Skeletal muscle cell (primary cell): ENCODE data around the gene POU3F2.
A peak's percentile ranks its signal among the peaks of the same experiment; 100 is the strongest.

Source experiments
- DNase-seq: peaks from one replicate; pipeline ENCODE4 v3.0.0-alpha.2; 2010; ENCODE audit warnings: low read depth
- H3K4me3 ChIP-seq: 2 replicates; pipeline ENCODE4 v1.5.1; 2011; ENCODE audit warnings: low read depth, mild to moderate bottlenecking, control low read depth, low read length, moderate library complexity

POU3F2 gene

DNA sequence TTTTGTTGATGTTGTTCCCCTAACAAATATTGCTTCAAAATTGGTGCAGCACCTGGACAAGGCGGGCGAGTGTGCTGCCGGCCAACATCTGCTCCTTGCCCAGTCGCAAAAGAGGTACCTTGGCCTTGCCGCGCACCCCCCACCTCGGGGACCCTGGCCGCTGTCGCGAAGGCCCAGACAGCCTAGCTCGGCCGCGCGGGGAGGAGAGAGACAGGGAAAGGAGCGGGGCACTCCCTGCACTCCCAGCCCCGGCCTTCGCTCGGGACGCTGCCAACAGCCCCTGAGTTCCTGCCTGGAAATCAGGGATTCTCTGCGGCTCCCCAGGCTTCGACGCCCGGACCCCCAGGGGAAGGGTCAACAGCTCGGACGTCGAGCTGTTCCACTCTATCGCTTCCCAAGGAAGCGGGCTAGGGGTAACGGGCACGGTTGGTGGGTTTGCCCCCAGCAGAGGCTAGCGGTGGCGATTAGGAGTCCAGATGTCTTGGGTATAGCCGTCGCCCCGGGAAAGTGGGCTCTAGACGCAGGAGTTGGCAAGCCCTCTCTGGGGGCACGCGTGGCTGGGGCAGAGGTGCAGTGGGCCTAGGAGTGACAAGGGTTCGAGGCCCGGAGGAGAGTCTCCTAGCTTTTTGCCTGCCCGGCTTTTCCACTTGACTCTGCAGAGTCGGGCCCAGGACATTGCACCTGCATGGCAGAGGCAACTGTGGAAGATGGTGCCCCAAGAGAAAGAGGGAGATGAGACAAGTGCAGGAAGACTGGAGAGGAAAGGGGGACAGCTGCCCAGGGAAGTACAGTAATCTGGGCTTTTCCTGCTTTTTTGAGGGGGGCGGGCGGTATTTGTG lies 8.2 kb downstream of the POU3F2 start:
- DNase-seq = no peak
- H3K4me3 ChIP-seq = no peak overlapping the region

DNA sequence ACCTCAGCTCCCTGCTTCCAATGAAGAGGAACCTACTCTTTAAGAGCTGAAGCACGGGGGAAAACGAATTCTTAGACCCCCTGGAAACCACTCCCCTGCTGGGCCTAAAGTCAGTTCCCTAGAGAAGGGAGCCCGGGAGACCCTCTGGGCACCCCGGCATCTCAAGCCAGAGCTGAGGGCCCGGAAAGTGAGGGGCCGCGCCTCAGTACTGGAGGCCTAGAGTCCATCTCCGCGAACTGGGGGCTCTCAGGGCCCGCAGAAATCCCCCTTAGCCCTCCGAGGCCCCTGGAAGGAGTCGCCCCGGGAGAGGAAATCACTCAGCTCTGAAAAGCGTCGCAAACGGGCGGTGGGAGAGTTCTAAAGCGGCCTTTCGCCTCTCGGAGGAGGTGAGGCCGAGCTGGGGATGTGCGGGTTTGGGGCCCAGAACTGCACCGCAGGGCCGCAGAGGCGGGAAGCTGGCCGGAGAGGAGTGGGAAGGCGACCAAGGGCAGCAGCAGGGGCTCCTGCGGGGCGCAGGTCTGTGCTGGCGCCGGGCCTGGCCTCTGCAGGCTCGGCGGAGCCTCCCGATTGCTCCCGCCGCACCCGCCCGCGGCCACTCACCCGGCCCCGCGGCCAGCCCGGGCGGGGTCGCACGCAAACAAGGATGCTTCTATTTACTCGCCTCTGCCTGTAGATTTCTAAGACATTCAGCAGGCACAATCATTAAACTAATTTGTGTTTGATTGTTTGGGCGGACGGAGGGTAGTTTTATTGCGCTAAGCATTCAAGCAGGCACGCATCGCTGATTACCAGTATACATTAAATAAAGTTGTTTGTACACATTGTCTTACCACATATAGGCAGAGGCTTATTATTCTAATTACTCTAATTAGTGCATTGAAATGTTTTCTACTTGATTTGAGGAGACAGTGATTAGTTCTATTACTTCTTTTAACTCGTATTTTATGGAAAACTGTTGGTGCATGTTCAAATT lies 9.2 kb downstream of the POU3F2 start:
- DNase-seq = no peak
- H3K4me3 ChIP-seq = no peak overlapping the region

DNA sequence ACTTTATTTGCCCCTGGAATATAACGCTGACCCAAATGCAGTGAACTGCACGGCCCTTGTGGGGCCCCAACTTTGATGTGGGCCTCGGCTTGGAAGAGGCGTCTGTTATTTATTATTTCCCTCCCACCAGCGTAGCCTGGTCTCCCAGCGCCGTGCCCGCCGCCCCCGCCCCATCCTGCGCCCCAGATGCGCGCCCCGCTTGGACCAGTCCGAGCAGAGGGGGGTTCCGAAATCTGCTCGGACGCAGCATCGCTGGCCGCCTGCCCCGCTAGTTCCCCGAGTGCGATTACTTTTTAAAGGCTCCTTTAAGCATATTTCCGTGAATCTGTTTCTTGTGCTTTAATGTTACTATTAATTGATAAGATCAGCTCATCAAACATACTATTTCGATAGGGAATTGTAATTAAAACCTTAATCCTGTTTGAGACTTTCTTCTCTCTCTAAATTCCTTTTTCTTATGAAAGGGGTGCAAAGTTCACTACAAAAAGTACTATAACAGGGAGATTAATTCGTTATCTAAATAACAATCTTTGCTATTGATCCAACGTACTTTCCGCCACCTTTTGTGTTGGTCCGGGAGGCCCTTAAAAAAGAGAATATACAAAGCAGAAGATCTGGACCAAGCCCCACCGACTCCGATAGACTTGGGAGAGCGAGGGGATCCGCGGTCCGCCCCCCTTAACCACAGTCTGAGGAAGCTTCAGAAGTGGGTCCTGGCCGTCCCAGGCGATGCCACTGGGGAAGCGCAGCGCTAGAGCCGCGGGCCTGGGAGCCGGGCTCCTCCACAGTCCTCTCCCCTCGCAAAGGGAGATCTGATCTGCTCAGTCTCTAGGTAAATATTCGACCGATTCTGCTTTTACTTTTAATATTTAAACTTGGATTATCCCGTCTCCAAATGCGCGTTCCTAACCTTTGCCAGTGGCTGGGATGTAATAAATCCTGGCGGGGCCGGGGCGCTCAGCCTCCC lies 10.2 kb downstream of the POU3F2 start:
- H3K4me3 ChIP-seq = peak overlapping the region; percentile 30
- no peak for DNase-seq

DNA sequence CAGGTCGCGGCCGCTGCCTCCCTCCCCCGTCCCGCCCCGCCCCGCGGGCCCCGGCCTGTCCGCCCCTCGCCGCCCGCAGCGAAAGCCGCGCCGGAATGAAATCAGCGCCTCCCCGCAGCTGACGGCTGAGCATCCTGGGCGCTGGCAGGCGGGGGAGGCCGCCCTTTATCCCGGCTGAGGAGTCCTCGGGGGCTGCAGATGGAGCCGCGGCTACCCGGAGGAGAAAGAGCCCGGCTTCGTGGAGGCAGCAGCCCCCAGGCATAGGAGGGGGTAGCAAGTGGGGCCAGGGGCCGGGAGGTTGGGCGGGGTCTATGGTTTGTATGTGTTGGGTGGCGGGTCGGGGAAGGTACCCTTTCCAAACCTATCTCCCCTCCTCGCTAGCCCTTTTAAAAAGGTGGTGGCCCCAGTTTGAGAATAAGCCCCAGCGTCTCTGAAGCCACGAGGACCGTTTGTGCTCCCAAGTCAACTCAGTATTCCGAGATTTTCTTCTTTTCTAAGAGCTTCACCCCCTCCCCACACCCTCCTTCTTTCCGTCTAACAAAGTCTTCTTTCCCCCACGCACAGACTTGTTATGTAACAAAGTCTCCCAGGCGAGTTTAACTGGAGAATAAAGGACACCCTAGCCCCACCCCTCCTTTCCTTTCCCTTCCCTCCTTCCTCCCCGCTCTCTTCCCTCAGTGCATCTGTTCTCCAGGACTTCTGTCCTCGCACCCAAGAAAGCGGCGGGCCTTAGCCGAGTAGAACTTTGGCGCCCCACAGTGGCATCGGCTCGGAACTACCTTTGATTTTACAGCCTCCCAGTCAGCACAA lies 11.0 kb downstream of the POU3F2 start:
- peak overlapping the region; percentile 30 for H3K4me3 ChIP-seq
- peak; percentile 30 for DNase-seq

DNA sequence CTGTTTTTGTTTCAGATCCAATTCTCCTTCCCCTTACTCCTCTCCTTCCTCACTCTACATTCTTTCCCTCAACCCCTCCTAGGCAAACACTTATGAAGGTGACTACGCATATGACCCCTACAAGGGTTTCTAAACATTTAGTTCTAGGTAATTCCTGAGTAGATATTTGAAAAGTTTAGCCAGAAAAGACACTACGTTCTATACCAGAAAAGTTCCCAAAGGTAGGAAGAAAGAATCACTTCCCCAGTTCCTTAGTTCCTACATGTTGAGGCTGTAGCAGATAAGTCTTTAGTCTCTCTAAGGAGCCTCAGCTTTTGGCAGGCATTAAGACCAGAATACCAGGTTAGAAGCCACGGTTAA lies 11.6 kb downstream of the POU3F2 start:
- DNase-seq = no peak
- H3K4me3 ChIP-seq = no peak overlapping the region

DNA sequence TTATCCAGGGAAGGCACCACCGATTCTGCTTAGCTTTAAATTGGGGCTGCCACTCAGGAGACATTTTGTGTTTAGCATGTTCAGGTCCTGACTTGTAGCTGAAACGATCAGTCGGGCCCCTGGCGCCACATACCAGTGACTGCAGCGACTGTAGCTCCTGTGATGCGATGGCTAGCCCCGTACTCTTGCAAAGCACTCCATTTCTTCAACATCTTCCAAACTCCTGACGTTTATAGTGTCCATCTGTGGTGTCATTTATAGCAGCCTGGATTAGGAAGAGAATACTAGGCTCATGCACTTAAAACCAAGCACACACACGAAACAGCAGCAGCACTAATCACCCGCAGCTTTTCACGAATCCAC lies 13.0 kb downstream of the POU3F2 start:
- no peak overlapping the region for H3K4me3 ChIP-seq
- DNase-seq = no peak

DNA sequence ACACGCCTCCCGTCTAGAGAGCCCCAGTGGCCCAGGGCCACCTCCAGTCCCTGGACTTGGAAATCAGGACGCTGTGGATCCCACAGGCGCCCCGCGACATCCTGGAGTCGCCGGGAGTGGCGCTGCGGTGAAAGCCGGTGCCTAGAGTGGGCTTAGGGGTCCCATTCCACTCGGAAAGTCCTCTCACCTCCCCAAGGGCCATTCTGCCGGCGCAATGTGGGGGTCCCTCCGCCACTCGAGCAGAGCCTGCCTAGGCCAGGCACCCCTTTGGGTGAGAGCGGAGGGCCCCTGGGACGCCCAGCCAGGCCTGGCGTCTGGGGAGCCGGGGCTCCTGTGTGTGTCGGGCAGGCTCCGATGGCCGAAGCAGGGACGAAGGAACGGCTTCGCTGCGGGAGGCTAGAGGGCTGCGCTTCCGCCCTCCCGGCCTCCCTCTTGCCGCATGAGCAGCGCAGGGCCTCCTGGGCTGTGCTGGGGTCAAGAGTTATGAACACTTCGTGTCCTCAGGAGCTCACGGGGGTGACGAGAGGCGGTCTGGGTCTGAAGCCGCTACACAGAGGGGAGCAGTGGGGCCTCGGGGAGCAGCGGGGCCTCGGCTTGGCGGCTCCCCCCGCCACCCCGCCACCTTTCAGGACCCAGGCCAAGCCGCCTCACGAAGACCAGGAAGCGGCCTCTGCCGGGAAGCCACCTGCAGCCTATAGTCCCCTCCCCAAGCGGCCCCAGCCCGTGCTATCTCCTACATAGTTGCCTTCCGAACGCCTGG lies 13.6 kb downstream of the POU3F2 start:
- no peak for DNase-seq
- H3K4me3 ChIP-seq = peak overlapping the region; percentile 15

DNA sequence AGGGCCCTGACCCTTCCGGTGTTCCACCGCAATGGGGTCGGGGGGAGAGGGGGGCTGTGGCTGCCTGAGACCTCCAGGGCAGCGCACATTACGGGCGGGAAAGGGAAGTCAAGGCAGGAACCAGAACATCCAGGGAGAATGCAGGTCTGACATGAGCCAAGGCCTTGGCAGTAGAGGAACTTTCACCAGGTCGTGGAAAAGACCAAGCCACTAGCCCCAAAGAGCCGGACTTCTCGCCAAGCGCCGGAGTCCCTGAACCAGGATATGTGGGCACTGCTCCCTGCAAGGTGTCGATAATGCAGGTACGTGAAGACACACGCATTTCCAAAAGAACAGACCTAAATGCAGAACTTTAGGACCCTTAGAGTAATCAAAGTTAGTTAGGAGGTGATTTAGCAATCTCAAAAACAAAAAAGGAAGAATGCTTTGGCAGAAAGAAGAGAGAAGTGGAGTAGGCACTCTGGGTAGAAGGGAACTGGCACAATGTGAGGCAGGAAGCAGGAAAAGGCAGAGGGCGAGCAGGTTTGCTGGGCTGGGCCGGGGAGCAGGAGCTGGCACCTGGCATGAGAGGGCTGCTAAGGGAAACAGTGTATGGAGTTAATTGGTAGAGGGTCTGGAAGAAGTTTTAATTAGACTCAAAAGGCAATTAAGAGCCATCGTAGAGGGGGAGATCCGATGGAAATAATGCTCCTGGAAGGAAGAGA lies 14.3 kb downstream of the POU3F2 start:
- DNase-seq = no peak
- H3K4me3 ChIP-seq = no peak overlapping the region

DNA sequence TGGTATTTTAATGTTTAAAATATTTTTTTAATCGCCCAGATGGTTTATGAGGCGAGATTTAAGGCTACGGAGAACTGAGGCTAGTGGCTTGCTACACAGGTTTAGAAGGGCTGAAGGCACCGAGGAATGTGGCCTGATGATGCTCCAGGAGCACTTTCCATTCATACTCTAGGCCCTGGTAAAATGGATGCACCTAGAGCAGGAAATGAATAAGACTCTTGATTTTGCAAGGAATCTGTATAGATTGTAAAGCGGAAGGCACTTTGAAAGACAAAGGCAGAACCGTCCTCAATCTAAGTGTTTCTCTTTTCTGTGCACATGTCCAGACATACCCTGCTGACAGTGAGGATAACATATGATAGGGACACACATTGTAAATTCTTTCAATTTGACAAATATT lies 30.1 kb downstream of the POU3F2 start:
- DNase-seq = no peak
- no peak overlapping the region for H3K4me3 ChIP-seq

DNA sequence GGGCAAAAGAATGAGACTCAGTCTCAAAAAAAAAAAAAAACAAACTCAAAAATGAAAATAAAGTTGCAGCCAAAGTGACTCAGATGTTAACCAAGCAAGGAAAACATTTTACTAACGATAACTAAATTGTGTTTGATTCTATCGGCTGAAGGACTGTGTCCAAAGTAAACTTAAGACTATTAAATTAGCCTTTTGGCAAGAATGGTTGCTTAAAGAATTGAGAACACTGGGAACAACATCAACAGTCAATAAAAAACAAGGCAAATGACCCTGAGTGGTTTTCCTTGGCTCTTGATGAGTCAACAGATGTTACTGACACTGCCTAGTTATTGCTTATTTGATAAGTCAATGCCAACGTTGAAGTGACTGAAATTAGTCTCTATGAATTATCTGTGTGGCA lies 36.7 kb downstream of the POU3F2 start:
- no peak overlapping the region for H3K4me3 ChIP-seq
- peak; percentile 52 for DNase-seq

DNA sequence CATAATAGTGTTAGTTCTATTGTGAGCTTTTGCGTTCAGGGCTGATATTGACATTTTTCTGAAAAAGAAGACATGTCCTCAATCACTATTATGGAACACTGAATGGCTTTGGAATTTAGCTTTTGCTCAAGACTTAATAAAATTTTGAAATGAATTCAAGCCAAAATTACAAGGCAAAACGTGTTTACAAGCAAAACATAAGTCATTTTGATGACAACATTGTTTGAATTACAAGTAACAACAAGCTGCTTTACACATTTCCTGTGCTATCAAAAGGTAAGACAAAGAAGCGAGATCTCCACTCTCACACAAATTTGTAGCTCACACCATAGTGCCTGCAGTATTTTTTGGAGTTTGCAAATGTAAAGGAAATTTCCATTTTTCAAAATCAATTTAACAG lies 37.4 kb downstream of the POU3F2 start:
- DNase-seq = no peak
- H3K4me3 ChIP-seq = no peak overlapping the region

DNA sequence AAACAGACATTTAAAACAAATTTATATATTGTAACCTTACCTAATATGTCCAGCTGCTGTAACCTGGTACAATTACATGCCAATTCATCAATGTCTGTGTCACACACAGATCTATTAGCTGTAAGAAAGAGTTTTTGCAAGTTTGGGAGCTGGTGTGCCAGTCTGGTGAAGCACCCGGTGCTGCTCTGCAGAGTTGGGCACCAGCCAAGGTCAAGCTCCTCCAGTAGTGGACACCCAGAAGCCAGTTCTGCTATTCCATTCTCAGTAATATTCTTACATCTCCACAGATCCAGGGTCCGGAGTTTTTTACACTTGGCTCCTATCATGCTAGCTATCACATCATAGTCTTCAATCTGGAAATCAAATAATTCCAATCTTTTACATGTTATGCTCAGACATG lies 41.0 kb downstream of the POU3F2 start:
- no peak for DNase-seq
- no peak overlapping the region for H3K4me3 ChIP-seq

DNA sequence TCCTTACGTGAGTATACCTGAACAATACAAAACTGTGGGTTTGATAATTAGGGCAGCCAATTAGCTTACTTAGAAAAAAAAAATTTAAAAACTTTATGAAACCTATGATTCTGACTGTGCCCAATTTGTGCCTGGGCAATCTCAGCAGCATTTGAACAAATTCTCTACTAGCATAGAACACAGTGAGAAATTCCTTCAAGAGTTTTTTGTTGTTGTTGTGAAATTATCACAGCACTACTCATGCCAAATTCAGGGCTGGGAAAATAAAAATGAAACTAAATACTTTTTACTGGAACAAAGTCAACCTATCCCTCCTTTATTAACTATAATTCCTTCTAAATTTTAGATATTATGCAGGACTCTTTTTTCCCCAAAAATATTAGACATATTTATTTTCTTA lies 42.9 kb downstream of the POU3F2 start:
- no peak for DNase-seq
- no peak overlapping the region for H3K4me3 ChIP-seq

DNA sequence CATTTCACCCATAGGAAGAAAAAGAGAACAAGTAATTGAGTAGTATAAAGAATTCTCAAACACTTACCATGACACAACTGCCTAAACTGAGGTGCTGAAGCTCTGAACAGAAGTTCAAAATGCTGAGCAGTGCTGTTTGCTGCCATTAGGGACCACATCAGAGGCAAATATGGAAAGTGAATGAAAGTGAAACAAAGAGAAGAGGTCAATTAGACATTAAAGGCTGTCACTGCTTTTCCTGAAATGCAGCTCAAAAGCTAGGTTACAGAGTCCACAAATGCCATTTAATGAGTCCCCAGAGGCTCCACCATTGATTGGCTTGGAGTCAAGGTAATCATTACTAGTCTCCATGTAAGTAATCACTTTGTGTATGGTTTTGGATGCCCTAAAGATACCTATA lies 46.1 kb downstream of the POU3F2 start:
- no peak overlapping the region for H3K4me3 ChIP-seq
- no peak for DNase-seq

DNA sequence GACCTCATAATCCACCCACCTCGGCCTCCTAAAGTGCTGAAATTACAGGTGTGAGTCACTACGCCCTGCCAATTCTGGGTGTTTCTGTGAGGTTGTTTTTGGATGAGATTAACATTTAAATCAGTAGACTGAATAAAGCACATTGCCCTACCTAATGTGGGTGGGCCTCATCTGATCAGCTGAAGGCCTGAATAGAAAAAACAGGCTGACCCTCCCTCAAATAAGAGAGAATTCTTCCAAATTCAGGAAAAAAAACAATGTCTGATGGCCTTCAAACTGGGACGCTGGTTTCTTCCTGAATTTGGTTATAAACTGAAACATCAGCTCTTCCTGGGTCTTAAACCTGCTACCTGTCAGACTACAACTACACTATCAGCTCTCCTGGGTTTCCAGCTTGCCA lies 51.0 kb downstream of the POU3F2 start:
- DNase-seq = no peak

DNA sequence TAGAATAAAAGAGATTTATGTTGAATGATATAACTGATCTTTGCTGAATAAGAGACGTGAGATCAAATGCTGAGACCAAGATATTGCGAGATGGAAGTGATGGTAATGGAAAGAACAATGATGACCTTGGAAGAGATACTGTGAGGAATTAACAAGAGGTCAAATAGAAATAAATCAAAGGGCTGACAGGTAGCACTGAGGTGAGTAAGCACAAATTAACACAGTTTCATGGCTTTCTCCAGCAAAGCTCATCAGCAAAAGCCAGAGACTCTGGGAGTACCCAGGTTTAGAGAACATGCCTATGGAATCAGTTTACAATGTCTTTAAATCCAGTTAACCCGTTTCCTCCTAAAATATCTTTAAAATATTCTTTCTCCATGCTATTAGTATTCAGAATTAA lies 53.3 kb downstream of the POU3F2 start:
- DNase-seq = no peak
- H3K4me3 ChIP-seq = no peak overlapping the region

More for the DNA sequence above, 51.0 kb downstream of the POU3F2 start:
- no peak overlapping the region for H3K4me3 ChIP-seq
